Measurements from ENCODE around the gene CDH23. TPM values are rescaled to one million over a fixed set of nuclear protein-coding genes. Genes with fewer than 3 reads are reported as not detected.

CDH23 gene
- total and polyA plus RNA-seq, 10 donors = 2.0 to 19.9 (median 11.0) TPM

DNA sequence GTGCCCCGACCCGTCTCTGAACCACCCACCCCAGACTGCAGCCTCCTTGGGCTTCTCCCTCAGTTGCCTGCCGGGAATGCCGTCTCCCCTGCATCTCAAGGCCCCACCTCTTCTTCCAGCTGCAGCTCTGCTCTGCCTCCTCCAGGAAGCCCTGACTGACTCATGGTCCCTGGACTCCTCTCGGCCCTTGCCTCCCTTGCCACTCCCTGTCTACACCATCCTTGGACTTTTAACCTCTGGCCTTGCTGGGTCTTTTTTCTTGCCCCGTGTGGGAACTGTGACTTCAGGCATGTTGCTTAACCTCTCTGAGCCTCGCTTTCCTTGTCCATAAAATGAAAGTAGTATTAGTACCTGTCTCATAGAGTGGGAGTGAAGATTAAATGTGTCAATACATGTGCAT is 266.6 kb downstream of the CDH23 start:
- intact Hi-C loops (cut with DNase I; ENCODE audit: low total_unique reads) = no loop called here
- WGBS, 5 donors = 81 to 91% (median 87%) methylated on average over 7 of the region's 7 CpGs
- Histone ChIP-seq H3K27me3 (replicated peaks in 1 of 7) (peaks cover 0 to 4% (median 0%) of the 10 kb centered on the region in 7 donors), H3K4me1 (peaks cover 0 to 17% (median 13%) of the 10 kb centered on the region in 6 donors), H3K27ac (no peak overlapping the region), H3K4me3 (no peak overlapping the region), H3K9me3 (peaks cover 0 to 6% (median 0%) of the 10 kb centered on the region in 8 donors), H3K36me3 (no peaks in the 10 kb centered on the region)
- TF ChIP-seq POLR2AphosphoS5 (IDR thresholded peaks at IDR 0.05) (no peak), POLR2A (IDR thresholded peaks at IDR 0.05) (no peak)
- TF ChIP-seq, protein P1, sequence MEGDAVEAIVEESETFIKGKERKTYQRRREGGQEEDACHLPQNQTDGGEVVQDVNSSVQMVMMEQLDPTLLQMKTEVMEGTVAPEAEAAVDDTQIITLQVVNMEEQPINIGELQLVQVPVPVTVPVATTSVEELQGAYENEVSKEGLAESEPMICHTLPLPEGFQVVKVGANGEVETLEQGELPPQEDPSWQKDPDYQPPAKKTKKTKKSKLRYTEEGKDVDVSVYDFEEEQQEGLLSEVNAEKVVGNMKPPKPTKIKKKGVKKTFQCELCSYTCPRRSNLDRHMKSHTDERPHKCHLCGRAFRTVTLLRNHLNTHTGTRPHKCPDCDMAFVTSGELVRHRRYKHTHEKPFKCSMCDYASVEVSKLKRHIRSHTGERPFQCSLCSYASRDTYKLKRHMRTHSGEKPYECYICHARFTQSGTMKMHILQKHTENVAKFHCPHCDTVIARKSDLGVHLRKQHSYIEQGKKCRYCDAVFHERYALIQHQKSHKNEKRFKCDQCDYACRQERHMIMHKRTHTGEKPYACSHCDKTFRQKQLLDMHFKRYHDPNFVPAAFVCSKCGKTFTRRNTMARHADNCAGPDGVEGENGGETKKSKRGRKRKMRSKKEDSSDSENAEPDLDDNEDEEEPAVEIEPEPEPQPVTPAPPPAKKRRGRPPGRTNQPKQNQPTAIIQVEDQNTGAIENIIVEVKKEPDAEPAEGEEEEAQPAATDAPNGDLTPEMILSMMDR (IDR thresholded peaks at IDR 0.05 in 8 of 11, conservative IDR thresholded peaks at IDR 0.05 in 3 of 11) = no peak
- DNase-seq = no peak

DNA sequence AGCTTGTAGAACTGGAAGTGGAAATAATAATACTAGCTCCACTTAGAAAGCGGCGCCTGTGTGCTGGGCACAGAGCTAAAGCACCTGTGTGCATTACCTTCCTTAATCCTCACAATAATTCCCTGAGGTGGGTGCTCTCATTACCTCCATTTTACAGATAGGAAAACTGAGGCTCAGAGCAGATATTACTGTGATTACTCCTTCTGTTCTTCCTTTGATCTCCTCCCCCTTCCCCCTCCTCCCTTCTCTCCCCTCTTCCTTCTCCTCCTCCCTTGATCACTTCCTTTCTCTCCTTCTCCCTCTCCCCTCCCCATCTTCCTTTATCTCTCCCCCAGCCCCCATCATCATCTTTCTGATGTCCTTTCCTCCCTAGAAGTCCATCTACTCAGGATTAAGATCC is 267.9 kb downstream of the CDH23 start:
- Histone ChIP-seq H3K9me3 (peaks cover 0 to 6% (median 0%) of the 10 kb centered on the region in 8 donors), H3K27me3 (replicated peaks in 1 of 7) (peaks cover 0 to 4% (median 0%) of the 10 kb centered on the region in 7 donors), H3K27ac (no peak overlapping the region), H3K36me3 (no peaks in the 10 kb centered on the region), H3K4me1 (peaks cover 0 to 17% (median 13%) of the 10 kb centered on the region in 6 donors), H3K4me3 (no peak overlapping the region)
- DNase-seq = no peak
- 63 to 97% (median 69%) methylated on average over 2 of the region's 2 CpGs for WGBS, 5 donors
- TF ChIP-seq POLR2A (IDR thresholded peaks at IDR 0.05) (no peak), POLR2AphosphoS5 (IDR thresholded peaks at IDR 0.05) (no peak)
- TF ChIP-seq, protein P1 (IDR thresholded peaks at IDR 0.05 in 8 of 11, conservative IDR thresholded peaks at IDR 0.05 in 3 of 11) = no peak
- intact Hi-C loops (cut with DNase I; ENCODE audit: low total_unique reads) = no loop called here

DNA sequence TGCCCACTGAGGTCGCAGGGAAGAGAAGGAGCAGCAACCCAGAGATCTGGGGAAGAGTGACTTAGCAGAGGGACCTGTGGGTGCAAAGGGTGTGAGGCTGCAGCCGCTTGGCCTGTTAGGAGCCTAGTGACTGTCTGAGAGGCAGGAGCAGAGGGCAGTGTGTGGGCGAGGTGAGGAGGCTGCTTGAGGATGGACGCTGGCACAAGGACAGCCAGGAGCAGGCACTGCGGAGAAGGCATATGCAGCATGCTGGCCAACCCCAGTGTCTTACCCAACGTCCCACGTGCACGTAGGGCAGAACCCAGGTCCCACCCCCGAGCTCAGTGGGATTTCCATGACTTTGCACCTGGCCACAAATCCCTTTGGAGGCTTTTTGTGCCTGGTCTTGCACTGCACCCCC is 268.7 kb downstream of the CDH23 start:
- Histone ChIP-seq H3K9me3 (peaks cover 0 to 2% (median 0%) of the 10 kb centered on the region in 8 donors), H3K36me3 (no peaks in the 10 kb centered on the region), H3K4me3 (no peak overlapping the region), H3K27me3 (replicated peaks in 1 of 7) (peaks cover 0 to 4% (median 0%) of the 10 kb centered on the region in 7 donors), H3K27ac (no peak overlapping the region), H3K4me1 (peaks cover 0 to 17% (median 13%) of the 10 kb centered on the region in 6 donors)
- no peak for TF ChIP-seq POLR2AphosphoS5 (IDR thresholded peaks at IDR 0.05)
- TF ChIP-seq, protein P1 (IDR thresholded peaks at IDR 0.05 in 8 of 11, conservative IDR thresholded peaks at IDR 0.05 in 3 of 11) = no peak
- no peak for TF ChIP-seq POLR2A (IDR thresholded peaks at IDR 0.05)
- intact Hi-C loops (cut with DNase I; ENCODE audit: low total_unique reads) = no loop called here
- DNase-seq = no peak
- WGBS, 5 donors = 74 to 92% (median 87%) methylated on average over 9 of the region's 9 CpGs

DNA sequence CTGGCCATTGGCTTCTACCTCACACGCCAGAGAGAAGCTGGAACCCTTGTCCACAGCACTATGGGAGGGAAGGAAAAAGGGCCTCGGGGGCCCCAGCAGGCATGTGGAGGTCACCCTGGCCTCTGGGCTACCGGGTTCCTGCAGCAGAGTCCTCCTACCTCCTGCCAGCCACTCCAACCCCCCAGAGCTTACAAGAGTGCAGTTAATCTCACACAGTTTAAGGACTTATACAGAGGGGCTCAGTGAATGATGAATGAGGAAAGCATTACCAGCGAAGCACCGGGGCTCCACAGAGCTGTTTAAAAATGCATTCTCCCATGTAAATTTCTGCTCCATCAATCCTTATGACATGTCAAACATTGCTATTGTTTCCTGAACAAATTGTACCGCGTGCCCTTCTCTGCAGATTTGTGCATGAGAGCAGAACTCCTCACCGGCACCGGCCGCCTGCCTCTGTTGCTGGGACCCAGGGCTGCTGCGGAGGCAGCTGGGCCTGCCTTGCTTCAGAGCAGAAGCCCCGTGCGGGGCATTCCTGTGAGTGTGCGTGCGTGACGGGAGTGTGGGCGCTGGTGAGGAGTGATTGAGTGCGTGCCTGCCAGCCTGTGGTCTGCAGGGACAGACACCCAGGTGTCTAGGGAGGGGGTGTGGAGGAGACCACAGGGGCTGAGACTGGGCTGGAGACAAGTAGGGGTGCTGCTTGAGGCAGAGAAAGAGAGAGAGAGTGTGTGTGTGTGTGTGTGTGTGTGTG is 270.1 kb downstream of the CDH23 start:
- Histone ChIP-seq H3K4me1 (peaks cover 0 to 17% (median 13%) of the 10 kb centered on the region in 6 donors), H3K9me3 (no peaks in the 10 kb centered on the region), H3K27ac (no peak overlapping the region), H3K4me3 (no peak overlapping the region), H3K27me3 (replicated peaks in 1 of 7) (peaks cover 0 to 4% (median 0%) of the 10 kb centered on the region in 7 donors), H3K36me3 (no peaks in the 10 kb centered on the region)
- TF ChIP-seq POLR2A (IDR thresholded peaks at IDR 0.05) (no peak), POLR2AphosphoS5 (IDR thresholded peaks at IDR 0.05) (no peak)
- TF ChIP-seq, protein P1 (IDR thresholded peaks at IDR 0.05 in 8 of 11, conservative IDR thresholded peaks at IDR 0.05 in 3 of 11) = no peak
- intact Hi-C loops (cut with DNase I; ENCODE audit: low total_unique reads) = no loop called here
- WGBS, 5 donors = 44 to 63% (median 47%) methylated on average over 18 of the region's 18 CpGs
- DNase-seq = peak; percentile 79
